Measurements from ENCODE around the gene MAST3. TPM values are rescaled to one million over a fixed set of nuclear protein-coding genes. Genes with fewer than 3 reads are reported as not detected.
"Not testable (repeated sequence)": the region's sequence is repeated elsewhere in the genome, so short reads cannot be mapped to it uniquely, and the experiment has no call there.

MAST3 gene
- total RNA-seq, 1 donor from 2014 or later: 48.6 TPM

DNA sequence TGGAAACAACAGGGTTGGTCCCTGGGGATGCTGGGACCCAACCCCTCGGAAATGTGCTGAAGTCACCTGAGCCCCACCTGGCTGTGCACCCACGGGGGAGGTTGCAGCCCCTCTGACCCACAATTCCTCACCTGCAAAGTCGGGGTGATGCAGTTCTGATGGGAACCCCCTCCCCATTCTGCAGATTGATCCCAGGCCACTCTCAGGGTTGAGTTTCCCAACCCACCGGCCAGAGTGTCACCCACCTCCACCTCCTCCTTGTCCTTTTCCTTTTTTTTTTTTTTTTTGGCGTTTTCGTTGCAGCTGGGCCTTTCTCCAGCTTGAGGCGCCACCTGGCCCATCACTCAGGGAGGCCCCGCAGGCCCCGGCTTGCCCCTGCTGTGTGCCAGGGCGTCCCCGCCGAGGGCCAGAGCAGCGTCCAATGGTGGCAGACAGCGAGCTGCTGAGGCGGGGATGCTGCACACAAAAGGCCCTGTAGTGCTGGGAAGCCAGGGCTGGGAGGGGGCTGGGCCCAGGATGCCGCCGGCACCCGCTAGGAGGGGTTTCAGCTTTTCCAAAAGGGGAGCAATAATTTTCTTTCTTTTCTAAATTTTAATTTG, 60.0 kb downstream of the MAST3 start:
- no peak overlapping the region for H3K27ac Mint-ChIP-seq
- H3K9me3 Mint-ChIP-seq: no peaks in the 10 kb centered on the region
- CTCF ChIA-PET: no interaction called here
- peaks cover 11% of the 10 kb centered on the region for H3K36me3 Mint-ChIP-seq (ENCODE audit: low read depth)
- no peak overlapping the region for H3K4me3 Mint-ChIP-seq
- ATAC-seq (ENCODE audit: low read depth): no peak
- peaks cover 25% of the 10 kb centered on the region for H3K4me1 Mint-ChIP-seq
- no peaks in the 10 kb centered on the region for H3K27me3 Mint-ChIP-seq
- TF ChIP-seq, protein P1, sequence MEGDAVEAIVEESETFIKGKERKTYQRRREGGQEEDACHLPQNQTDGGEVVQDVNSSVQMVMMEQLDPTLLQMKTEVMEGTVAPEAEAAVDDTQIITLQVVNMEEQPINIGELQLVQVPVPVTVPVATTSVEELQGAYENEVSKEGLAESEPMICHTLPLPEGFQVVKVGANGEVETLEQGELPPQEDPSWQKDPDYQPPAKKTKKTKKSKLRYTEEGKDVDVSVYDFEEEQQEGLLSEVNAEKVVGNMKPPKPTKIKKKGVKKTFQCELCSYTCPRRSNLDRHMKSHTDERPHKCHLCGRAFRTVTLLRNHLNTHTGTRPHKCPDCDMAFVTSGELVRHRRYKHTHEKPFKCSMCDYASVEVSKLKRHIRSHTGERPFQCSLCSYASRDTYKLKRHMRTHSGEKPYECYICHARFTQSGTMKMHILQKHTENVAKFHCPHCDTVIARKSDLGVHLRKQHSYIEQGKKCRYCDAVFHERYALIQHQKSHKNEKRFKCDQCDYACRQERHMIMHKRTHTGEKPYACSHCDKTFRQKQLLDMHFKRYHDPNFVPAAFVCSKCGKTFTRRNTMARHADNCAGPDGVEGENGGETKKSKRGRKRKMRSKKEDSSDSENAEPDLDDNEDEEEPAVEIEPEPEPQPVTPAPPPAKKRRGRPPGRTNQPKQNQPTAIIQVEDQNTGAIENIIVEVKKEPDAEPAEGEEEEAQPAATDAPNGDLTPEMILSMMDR (IDR thresholded peaks at IDR 0.05): no peak
- DNase-seq: no peak
- POLR2A ChIA-PET: interaction anchor here (0.5 to 1.3 kb wide), 2 partner anchors 34 to 122 kb away, joined by 3 to 8 read pairs; no protein-coding TSS in a partner anchor
- intact Hi-C loops (cut with micrococcal nuclease): no loop called here

DNA sequence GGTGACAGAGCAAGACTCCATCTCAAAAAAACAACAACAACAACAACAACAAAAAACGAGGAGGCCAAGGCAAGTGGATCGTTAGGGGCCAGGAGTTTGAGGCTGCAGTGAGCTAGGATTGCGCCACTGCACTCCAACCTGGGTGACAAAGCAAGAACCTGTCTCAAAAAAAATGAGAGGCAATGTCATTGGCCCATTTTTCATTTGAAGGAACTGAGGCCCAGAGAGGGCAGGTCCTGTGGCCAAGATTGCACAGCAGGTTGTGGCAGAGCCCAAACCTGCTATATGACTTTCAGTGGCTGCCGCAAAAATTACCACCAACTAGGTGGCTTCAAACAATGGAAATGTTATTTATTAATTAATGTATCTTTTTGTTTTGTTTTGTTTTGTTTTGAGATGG, 60.9 kb downstream of the MAST3 start:
- TF ChIP-seq, protein P1 (IDR thresholded peaks at IDR 0.05): no peak
- CTCF ChIA-PET: no interaction called here
- Mint-ChIP-seq H3K4me1 (peaks cover 25% of the 10 kb centered on the region), H3K36me3 (ENCODE audit: low read depth) (peaks cover 14% of the 10 kb centered on the region), H3K27me3 (no peaks in the 10 kb centered on the region), H3K9me3 (no peaks in the 10 kb centered on the region), H3K4me3 (no peak overlapping the region), H3K27ac (no peak overlapping the region)
- ATAC-seq (ENCODE audit: low read depth) (no peak), DNase-seq (no peak)
- POLR2A ChIA-PET: interaction anchor here (1.3 kb wide), 1 partner anchor 33 kb away, joined by 8 read pairs; no protein-coding TSS in a partner anchor
- intact Hi-C loops (cut with micrococcal nuclease): no loop called here

DNA sequence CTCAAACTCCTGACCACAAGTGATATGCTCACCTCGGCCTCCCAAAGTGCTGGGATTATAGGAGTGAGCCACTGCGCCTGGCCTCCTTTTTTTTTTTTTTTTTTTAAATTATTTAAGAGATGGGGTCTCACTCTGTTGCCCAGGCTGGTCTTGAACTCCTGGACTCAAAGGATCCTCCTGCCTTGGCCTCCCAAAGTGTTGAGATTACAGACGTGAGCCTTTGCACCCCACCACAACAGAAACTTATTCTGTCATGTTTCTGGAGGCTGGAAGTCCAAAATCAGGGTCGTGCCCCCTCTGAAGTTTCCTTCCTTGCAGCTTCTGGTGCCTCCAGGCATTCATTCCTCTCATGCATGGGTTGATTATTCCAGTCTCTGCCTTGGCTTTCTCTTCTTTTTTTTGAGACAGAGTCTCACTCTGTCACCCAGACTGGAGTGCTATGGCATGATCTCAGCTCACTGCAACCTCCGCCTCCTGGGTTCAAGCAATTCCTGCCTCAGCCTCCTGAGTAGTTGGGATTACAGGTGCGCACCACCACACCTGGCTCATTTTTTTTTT, 61.6 kb downstream of the MAST3 start:
- CTCF ChIA-PET; H3K27ac Mint-ChIP-seq; intact Hi-C loops (cut with micrococcal nuclease); H3K27me3 Mint-ChIP-seq; ATAC-seq (ENCODE audit: low read depth); H3K9me3 Mint-ChIP-seq; H3K4me3 Mint-ChIP-seq; DNase-seq: not testable (repeated sequence)
- peaks cover 16% of the 10 kb centered on the region for H3K36me3 Mint-ChIP-seq (ENCODE audit: low read depth)
- POLR2A ChIA-PET: interaction anchor here (3.4 kb wide), 1 partner anchor 34 kb away, joined by 14 read pairs; the partner anchor contains the start of gene MPV17L2
- peaks cover 21% of the 10 kb centered on the region for H3K4me1 Mint-ChIP-seq

DNA sequence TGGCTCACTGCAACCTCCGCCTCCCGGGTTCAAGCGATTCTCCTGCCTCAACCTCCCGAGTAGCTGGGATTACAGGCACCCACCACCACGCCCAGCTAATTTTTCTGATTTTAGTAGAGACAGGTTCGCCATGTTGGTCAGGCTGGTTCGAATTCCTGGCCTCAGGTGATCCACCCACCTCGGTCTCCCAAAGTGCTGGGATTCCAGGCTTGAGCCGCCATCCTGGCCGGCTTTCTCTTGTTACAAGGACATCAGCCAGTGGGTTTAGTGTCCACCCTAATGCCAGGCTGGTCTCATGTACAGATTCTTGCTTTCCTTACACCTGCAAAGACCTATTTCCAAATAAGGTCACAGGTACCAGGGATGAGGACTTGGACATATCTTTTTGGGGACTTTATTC, 62.2 kb downstream of the MAST3 start:
- peaks cover 16% of the 10 kb centered on the region for H3K36me3 Mint-ChIP-seq (ENCODE audit: low read depth)
- DNase-seq (no peak), ATAC-seq (ENCODE audit: low read depth) (no peak)
- no peak overlapping the region for H3K4me3 Mint-ChIP-seq
- TF ChIP-seq, protein P1 (IDR thresholded peaks at IDR 0.05): no peak
- intact Hi-C loops (cut with micrococcal nuclease): no loop called here
- H3K9me3 Mint-ChIP-seq: no peaks in the 10 kb centered on the region
- ChIA-PET CTCF (interaction anchor here (2.1 kb wide), 1 partner anchor 92 kb away, joined by 15 read pairs; no protein-coding TSS in a partner anchor), POLR2A (interaction anchor here (1.3 to 3.4 kb wide), 5 partner anchors 11 to 102 kb away, joined by 3 to 14 read pairs (median 6); partner anchors contain the start of gene MPV17L2)
- no peak overlapping the region for H3K27ac Mint-ChIP-seq
- H3K4me1 Mint-ChIP-seq: peaks cover 16% of the 10 kb centered on the region
- no peaks in the 10 kb centered on the region for H3K27me3 Mint-ChIP-seq

DNA sequence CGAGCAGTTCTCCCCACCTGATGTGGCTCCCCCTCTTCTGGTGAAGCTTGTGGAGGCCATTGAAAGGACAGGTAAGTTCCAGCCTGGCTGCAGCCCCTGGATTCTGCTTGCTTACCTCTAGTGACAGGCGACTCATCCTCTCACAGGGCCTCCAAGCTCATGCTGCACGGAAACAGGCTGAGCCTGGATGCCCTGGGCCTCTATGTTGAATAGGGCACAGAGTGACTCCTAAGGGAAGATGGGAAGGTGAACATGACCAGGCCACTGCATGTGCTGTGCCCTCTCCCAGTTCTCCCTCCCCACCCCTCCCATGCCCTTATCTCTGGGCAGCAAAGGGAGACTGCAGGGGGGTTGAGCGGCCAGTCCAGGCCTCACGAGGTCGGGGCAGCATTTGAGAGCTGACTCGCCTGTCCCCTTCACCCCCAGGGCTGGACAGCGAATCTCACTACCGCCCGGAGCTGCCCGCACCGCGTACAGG, 63.0 kb downstream of the MAST3 start:
- ChIA-PET CTCF (interaction anchor here (1.2 to 2.1 kb wide), 3 partner anchors 31 to 92 kb away, joined by 3 to 15 read pairs (median 5); no protein-coding TSS in a partner anchor), POLR2A (interaction anchor here (0.6 to 3.4 kb wide), 10 partner anchors 10 to 222 kb away, joined by 3 to 14 read pairs (median 6); partner anchors contain the start of gene MPV17L2)
- intact Hi-C loops (cut with micrococcal nuclease): no loop called here

More for the DNA sequence above, 63.0 kb downstream of the MAST3 start:
- no peak for ATAC-seq (ENCODE audit: low read depth)
- DNase-seq: no peak
- TF ChIP-seq, protein P1 (IDR thresholded peaks at IDR 0.05): no peak
- Mint-ChIP-seq H3K27ac (peak overlapping the region; percentile 66), H3K4me3 (peak overlapping the region; percentile 24), H3K9me3 (no peaks in the 10 kb centered on the region), H3K36me3 (ENCODE audit: low read depth) (peaks cover 17% of the 10 kb centered on the region), H3K4me1 (peaks cover 16% of the 10 kb centered on the region), H3K27me3 (no peaks in the 10 kb centered on the region)

Data from activated B cell treated with CpG ODN at 0.5 μM for 24 hours (primary cell).